HEK293 (cell line): ENCODE results near the gene CDK11B.
"Not testable (repeated sequence)": the region's sequence is repeated elsewhere in the genome, so short reads cannot be mapped to it uniquely, and the experiment has no call there.

Experiments used
- CTCF ChIP-seq: fragments of 450-650 bp; formaldehyde crosslinking; IDR thresholded peaks from 2 replicates; pipeline ENCODE4 v1.5.1; 2016; ENCODE audit warnings: missing biosample characterization, missing genetic modification characterization
- MEIS1 ChIP-seq: sonication (generic); formaldehyde crosslinking; IDR thresholded peaks from 2 replicates; pipeline ENCODE4 v1.8.1; 2022; ENCODE audit warnings: missing genetic modification reagents, mild to moderate bottlenecking, borderline replicate concordance
- PATZ1 ChIP-seq: fragments of 450-650 bp; formaldehyde crosslinking; IDR thresholded peaks from 2 replicates; pipeline ENCODE4 v1.5.1; 2016; ENCODE audit warnings: missing biosample characterization, missing genetic modification characterization
- SALL2 ChIP-seq: fragments of 450-650 bp; formaldehyde crosslinking; IDR thresholded peaks from 2 replicates; pipeline ENCODE4 v1.5.0; 2017; ENCODE audit warnings: missing biosample characterization, mild to moderate bottlenecking, missing genetic modification characterization, borderline replicate concordance
- ZBTB44 ChIP-seq: fragments of 450-650 bp; IDR thresholded peaks from 2 replicates; pipeline ENCODE4 v1.5.1; 2018; ENCODE audit warnings: missing biosample characterization, mild to moderate bottlenecking, missing genetic modification characterization
- ZNF140 ChIP-seq: fragments of 450-650 bp; formaldehyde crosslinking; IDR thresholded peaks from 2 replicates; pipeline ENCODE4 v1.5.1; 2016; ENCODE audit warnings: missing biosample characterization, missing genetic modification characterization
- ZNF354C ChIP-seq: fragments of 450-650 bp; formaldehyde crosslinking; IDR thresholded peaks from 2 replicates; pipeline ENCODE4 v1.5.1; 2016; ENCODE audit warnings: missing biosample characterization, missing genetic modification characterization, low read depth, borderline replicate concordance
- ZNF394 ChIP-seq: fragments of 450-650 bp; formaldehyde crosslinking; IDR thresholded peaks from 2 replicates; pipeline ENCODE4 v1.5.1; 2016; ENCODE audit warnings: missing biosample characterization, missing genetic modification characterization, mild to moderate bottlenecking, moderate library complexity, borderline replicate concordance
- ZNF473 ChIP-seq: fragments of 450-650 bp; formaldehyde crosslinking; IDR thresholded peaks from 2 replicates; pipeline ENCODE4 v1.5.1; 2017; ENCODE audit warnings: missing biosample characterization, missing genetic modification characterization
- ZNF501 ChIP-seq: fragments of 450-650 bp; formaldehyde crosslinking; IDR thresholded peaks from 2 replicates; pipeline ENCODE4 v1.5.1; 2016; ENCODE audit warnings: missing biosample characterization, missing genetic modification characterization
- ZNF580 ChIP-seq: fragments of 450-650 bp; formaldehyde crosslinking; IDR thresholded peaks from 2 replicates; pipeline ENCODE4 v1.5.1; 2016; ENCODE audit warnings: missing biosample characterization, missing genetic modification characterization
- ZNF670 ChIP-seq: fragments of 450-650 bp; formaldehyde crosslinking; IDR thresholded peaks from 2 replicates; pipeline ENCODE4 v1.5.1; 2016; ENCODE audit warnings: missing biosample characterization, missing genetic modification characterization, low read depth

- not testable (repeated sequence) for TF ChIP-seq ZNF473 (tag by site-specific recombination); CTCF; SALL2 (tag by site-specific recombination); PATZ1 (tag by site-specific recombination); ZNF354C (tag by site-specific recombination); ZNF501; ZNF394; ZNF580; ZBTB44; MEIS1 (CRISPR knock-in tag); ZNF140 (tag by site-specific recombination); ZNF670
Measured at GRCh38 chr1:1648265-1648664, 10.5 kb downstream of the CDK11B start.
